GM19455 (cell line): Measurements from ENCODE around the gene SPINK14.

Experiments used
- ATAC-seq: cut with Tn5 transposase; IDR thresholded peaks from one replicate; pipeline ENCODE4 v1.9.1; 2021; ENCODE audit not compliant: unreplicated experiment

SPINK14 gene

DNA sequence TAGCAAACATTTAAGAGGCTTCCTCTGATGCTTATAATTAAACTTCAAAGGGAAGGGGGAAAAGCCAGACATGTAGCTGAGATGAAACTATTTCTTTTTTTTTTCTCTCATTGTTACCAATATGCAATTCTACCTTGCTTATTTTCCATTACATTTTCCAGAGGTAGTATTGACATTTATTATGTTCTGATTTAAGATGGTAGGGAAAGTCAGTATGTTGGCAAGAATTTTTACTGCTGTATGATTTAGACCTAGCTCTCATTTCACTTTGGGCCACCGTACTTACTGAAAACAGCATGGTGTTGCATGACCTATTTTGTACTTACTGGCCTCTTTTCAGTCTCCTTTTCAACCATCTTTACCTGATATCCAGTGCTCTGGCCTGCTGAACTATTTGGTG, 24.9 kb downstream of the SPINK14 start:
- no peak for ATAC-seq

DNA sequence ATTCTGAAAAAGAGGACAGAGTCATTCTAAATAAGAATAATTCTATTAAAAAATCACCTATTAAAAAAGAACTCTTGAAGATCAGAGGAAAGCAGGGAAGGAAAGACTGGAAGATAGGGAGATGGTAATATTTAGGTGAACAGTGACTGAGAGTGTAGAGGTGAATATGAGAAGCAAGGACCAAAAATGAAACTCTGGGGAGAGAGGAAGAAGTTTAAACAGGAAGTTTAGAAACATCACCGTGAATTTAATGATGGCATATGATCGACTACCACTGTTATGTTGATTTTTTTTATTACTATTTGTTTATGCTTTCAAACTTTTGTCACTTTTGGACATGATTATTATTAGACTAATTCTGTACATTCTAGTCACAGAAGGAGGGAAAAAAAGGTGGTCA, 32.8 kb downstream of the SPINK14 start:
- ATAC-seq, result no peak

DNA sequence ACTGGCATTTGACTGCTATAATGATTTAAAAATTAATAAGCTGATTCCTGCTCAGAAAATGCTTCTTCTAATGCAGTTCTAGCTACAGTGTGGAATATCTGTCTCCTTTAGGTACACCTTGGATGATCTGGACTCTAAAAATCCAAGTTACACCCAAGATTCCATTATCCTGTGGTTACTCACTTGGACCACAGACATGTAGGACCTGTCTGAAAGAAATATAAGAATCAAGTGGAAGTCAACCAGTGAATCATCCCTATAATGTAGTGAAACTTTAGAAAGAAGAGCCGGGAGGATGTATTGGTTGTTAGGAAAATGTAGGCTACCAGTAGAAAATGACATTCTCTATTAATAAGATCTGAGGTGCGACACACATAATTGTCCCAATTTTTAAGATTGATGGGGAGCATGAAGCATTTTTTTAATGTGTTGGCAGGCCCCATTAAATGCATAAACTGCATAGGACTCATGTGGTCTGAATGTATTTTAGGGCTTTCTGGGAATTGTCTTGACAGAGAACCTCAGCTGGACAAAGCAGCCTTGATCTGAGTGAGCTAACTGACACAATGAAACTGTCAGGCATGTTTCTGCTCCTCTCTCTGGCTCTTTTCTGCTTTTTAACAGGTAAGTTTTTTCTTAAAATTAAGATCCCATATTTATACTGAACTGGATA, 34.3 kb downstream of the SPINK14 start, which contains the start of gene SPINK6:
TSS of gene SPINK6 (plus strand) at position 512 of the 673 bp plus-strand sequence. CDS start at position 567, 55 bp downstream.
- ATAC-seq, result no peak

DNA sequence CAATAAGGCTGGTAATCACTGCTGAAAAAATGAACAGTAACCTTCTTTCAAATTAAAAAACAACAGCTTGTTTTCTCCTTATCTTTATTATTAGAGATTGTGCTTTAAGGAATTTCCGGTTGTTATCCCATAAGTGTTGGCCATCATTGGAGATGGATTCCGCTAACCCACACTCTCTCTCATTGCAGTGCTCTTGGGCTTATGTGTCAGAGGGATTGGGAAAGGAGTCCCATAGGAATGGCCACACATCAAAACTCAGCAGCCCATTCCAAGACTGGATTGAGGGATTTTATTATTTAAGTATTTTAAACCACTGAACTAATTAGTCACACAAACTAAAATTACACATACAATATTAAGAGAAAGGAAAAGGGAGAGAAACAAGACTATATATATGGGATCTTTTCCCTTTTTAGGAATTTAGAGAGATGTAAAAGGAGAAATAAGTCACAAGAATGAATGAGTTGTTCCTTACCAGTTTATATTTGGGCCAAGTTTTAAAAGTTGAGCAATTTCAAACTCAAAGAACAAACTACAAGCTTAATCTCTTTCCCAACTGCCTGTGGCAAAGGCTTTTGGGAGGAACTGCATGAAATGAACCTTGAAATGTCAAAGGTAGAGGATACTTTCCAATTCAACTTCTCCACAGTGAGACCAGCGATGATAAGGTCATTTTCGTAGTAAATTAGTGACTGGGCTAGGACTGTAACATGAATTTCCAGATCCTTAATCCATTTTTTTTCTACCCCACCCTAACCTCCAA, 36.9 kb downstream of the SPINK14 start:
- ATAC-seq, result no peak

DNA sequence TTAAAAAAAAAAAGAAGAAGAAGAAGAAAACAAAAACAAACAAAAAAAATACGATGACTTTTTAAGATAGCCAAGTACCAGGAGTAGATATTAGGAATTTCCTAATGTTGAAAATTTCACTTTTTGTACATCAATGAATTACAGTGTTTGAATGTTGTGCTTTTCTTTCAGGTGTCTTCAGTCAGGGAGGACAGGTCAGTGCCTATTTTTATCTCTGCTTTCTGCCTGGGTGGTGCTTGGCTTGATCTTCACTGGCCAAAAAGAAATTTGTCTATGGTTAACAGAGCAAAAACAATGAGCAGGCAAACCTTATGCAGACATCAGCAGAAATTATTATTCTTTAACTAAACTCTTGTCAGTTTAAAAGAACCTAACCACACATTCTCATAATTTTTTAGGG, 37.5 kb downstream of the SPINK14 start:
- no peak for ATAC-seq

DNA sequence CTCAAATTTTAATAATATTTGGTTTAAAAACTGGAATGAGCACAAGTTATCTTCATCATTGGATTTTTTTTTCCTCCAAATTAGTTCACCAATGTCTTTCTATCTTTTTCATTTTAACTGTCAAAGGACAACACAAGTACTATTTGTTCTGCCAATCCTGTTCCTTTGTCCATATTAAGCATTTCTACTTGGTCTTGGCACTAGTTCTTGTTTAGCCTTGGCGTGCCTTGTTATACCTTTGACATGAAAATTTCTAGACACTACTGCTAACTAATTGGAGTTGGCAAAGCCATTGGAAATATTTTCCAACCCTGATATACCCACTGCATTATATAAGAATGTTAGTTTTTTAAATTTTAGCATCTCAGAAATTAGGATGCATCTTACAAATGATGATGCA, 38.3 kb downstream of the SPINK14 start:
- no peak for ATAC-seq

DNA sequence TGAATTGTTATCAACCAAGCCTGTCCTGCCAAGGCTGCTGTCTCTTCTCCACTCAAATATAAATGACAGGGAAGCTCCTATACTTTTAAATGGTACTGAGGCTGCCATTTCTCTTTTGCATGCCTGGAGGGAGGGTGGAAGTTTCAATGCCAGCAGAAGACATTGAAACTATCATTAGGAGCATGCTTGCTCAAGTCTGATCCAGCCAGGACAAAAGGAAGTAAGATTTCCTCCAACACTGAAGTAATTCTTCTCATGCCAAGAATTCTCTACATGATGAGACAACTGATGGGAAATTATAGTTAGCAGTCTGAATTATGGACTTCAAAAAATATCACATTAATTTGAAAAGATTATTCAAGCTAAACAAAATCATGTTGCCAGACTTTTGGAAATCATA, 39.9 kb downstream of the SPINK14 start:
- ATAC-seq, result no peak

DNA sequence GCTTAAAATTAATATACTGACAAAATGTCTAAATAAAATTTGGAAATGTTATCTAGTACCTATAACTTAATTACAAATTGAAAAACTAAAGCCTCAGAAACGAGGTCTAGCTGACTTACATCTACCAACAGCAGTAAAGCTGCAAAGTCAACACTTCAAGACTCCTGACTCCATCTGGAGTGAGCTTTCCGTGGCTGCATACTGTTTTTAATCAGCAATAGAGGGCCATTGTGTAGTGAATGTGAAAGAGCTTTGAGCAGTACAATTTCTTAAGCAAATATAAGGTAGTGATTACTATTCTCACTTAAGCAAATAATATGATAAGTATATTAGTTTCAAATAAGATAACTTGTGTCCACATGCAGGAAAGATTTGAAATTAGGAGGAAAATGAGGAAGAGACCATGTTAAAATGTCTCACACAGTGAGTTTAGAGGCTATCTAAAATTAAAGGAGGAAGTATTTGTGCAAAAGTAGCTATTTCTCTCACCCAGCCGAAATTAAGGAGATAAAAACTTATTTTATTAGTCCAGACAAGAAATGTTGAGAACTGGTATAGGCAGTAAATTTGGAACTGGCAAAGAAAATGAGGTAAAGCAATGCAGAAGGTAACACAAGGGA, 40.9 kb downstream of the SPINK14 start:
- no peak for ATAC-seq

DNA sequence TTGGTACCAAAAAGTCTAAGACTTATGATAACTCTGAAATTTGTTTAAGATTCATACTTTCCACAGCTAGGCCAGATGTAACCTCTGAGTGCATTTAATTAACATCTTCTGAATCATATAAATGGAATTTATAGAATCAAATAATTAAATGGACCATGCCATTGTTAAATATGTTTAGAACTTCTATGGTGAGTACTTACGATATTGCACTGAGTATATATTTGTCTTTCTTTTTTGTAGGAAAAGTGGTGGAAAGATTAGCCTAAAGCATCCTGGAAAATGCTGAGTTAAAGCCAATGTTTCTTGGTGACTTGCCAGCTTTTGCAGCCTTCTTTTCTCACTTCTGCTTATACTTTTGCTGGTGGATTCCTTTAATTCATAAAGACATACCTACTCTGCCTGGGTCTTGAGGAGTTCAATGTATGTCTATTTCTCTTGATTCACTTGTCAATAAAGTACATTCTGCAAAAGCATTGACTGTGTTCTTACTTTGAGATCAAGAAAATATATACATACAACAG, 46.4 kb downstream of the SPINK14 start:
- ATAC-seq, result no peak

DNA sequence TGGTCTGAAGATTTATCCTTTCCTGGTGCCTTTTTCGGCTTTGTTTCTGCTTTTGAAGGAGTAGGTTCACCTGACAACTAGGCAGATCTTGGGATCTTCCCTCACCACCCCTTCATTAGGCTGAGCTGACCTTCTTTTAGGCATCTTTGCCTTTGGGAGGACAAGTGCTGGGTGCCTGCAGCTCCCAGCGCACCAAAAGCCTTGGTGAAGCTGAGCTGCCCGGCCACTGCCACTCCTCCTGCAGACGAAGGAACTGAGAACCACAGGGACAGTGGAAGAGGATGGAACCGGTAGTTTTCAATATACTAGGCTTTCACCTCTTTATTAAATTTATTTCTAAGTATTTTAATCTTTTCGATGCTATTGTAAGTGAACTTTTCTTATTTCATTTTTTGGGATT, 53.2 kb downstream of the SPINK14 start:
- ATAC-seq, result no peak

DNA sequence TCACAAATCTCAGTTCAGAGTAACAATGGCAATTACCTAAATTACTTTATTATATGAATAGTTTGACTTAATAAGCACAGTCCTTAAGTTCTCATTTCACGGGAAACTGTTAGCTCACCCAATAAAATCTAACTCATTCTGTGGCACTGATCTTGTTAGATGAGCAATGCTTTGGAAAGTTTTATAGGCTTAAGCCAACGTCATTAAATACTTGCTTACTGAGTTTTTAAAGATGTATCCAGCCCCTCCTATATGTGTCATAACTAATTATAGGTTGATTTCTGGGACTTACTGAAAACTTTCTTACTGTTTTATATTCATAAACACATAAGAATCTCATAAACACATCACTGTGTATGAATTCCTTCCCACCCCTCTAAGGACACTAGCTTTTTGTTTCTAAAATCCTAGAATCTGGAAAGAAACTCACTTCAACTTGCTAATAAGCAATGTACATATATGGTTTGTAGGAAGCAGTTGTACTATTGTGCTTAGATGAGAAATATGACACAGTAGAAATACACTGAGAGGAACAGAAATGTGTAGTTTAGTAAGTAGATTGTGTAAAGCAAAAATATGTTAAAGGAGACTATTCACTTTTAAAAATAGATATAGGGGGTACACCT, 55.9 kb downstream of the SPINK14 start:
- ATAC-seq, result no peak
